ENCODE measurements around the gene EYS.

GRCh38 chr6:64672651-64673050 lies 1034.4 kb downstream of the EYS start:
- TF ChIP-seq POLR2AphosphoS5 (IDR thresholded peaks at IDR 0.05; ENCODE audit: borderline replicate concordance, low read depth, low read length) (no peak), EZH2 (IDR thresholded peaks at IDR 0.05) (no peak), FOXP2 (optimal IDR thresholded peaks at IDR 0.05; ENCODE audit: control extremely low read depth, extremely low read length, insufficient read depth) (no peak)

Measured in SK-N-MC (cell line).